ENCODE results near the gene ANKRD52. TPM values are rescaled to one million over a fixed set of nuclear protein-coding genes. Genes with fewer than 3 reads are reported as not detected.

ANKRD52 gene
- total and polyA plus RNA-seq, 2 of the 8 experiments (the other 6 are each of a cell fraction or from before 2014, with no cell fraction given), result 14.0 to 36.3 TPM

DNA sequence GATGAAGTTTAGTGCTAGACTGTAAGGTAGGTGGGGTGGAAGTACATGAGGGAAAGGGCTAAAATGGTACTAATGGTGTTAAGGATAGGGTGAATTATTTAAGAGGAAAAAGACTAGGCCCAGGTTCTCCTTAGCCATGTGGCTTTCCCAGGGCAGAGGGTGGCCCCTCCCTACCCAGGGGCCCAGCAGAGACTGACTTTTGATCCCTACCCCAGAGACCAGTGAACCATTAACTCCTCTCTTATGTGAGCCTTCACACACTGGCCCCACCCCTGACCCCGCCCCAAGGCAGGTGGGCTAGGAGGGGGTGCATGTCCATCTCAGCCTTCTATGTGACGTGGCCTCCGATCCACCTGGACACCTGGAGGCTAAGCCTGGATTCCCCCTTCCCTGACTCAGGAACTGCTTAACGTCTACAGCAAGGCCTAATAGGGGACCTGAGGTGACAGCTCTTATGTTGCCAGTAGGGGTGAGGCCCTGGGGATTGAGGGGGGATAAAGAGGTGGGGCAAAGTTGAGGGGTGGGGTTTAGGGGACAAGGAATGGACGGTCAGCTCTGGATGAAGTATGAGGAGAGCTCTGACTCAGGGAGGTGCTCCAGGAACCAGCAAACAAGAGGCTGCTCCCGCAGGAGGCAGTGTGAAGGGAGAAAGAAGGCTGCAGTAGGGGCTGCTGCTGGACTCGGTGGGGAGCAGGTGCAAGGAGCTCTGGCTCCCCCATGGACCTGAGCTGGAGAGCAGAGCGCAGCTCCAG, 27.6 kb downstream of the ANKRD52 start:
- H3K9ac ChIP-seq (replicated peaks in 1 of 4; ENCODE audit: extremely low read depth in 1 of 4, low read depth in 3 of 4, low read length in 3 of 4), result no peak overlapping the region
- no peaks in the 10 kb centered on the region for H3K27me3 ChIP-seq (replicated peaks in 1 of 4; ENCODE audit: control insufficient read depth in 3 of 4, extremely low read depth in 1 of 4, insufficient read depth in 3 of 4, low read length in 3 of 4)
- H3K4me1 ChIP-seq (replicated peaks in 1 of 4; ENCODE audit: control insufficient read depth in 3 of 4, insufficient read depth in 4 of 4, low read length in 3 of 4), result peaks cover 0 to 6% (median 0%) of the 10 kb centered on the region in 4 experiments; a peak in 3 of 7 replicates
- no peak overlapping the region for H3K56ac ChIP-seq (replicated peaks; ENCODE audit: insufficient read length, low read depth, low read length)
- H2BK120ac ChIP-seq (replicated peaks; ENCODE audit: low read depth, low read length), result no peak overlapping the region
- H2AFZ ChIP-seq (ENCODE audit: low read length), result no peak overlapping the region
- no peak overlapping the region for H3K4me2 ChIP-seq (ENCODE audit: insufficient read depth in 1 of 2, low read depth in 2 of 2, low read length in 2 of 2)
- H3K4ac ChIP-seq (replicated peaks; ENCODE audit: insufficient read length, low read depth, low read length), result no peak overlapping the region
- peaks cover 0 to 4% (median 1%) of the 10 kb centered on the region in 4 experiments; a peak in 1 of 8 replicates for H3K36me3 ChIP-seq (ENCODE audit: control insufficient read depth in 2 of 4, insufficient read depth in 4 of 4, low read length in 3 of 4)
- H3K4me3 ChIP-seq (ENCODE audit: extremely low read depth in 1 of 4, insufficient read depth in 2 of 4, low read depth in 3 of 4, low read length in 4 of 4), result no peak overlapping the region
- no peak overlapping the region for H3K14ac ChIP-seq (ENCODE audit: insufficient read length)
- H3K23me2 ChIP-seq (ENCODE audit: low read depth, low read length), result no peaks in the 10 kb centered on the region
- H3K27ac ChIP-seq (ENCODE audit: low read depth, low read length), result no peak overlapping the region
- peak overlapping the region; percentile 76; the same call in 1 of the 2 replicates for H4K8ac ChIP-seq (ENCODE audit: extremely low read depth, insufficient read depth, low read length)
- CTCF ChIA-PET (ENCODE audit: partially characterized antibody), result interaction anchor here (0.9 to 10.5 kb wide), 12 partner anchors 8 to 230 kb away, joined by 3 to 72 read pairs (median 4); partner anchors contain the start of genes ANKRD52, COQ10A, RNF41 and SMARCC2
- 79% methylated on average over 8 of the region's 8 CpGs; no CpG with 5 or more reads in 1 of the 2 experiments for WGBS, 2 experiments (ENCODE audit: extremely low coverage in 1 of 2, insufficient coverage in 1 of 2, insufficient read length in 1 of 2, insufficient replicate concordance in 2 of 2, low coverage in 1 of 2, low lambda C conversion rate in 2 of 2, missing lambda C conversion rate in 1 of 2)
- no peak overlapping the region for H4K91ac ChIP-seq (replicated peaks; ENCODE audit: insufficient read length, low read length)
- H2BK15ac ChIP-seq (ENCODE audit: low read length), result no peak overlapping the region
- H2AK5ac ChIP-seq (ENCODE audit: low read depth, low read length), result 0 out of 2 replicates have a peak overlapping the region, but pooled peaks have one; percentile 24
- no peak overlapping the region for H3K23ac ChIP-seq (ENCODE audit: insufficient read length)
- H3K9me3 ChIP-seq (ENCODE audit: insufficient read depth in 2 of 2, low read depth in 1 of 2, low read length in 1 of 2), result no peaks in the 10 kb centered on the region
- H3K79me1 ChIP-seq (ENCODE audit: low read depth, low read length), result peaks cover 2% of the 10 kb centered on the region; the same call in 1 of the 2 replicates
- no peaks in the 10 kb centered on the region for H4K20me1 ChIP-seq (replicated peaks in 1 of 2; ENCODE audit: control insufficient read depth in 1 of 2, insufficient read depth in 2 of 2, low read length in 2 of 2)
- POLR2A ChIA-PET (ENCODE audit: partially characterized antibody), result interaction anchor here (0.6 to 8.6 kb wide), 14 partner anchors 9 to 182 kb away, joined by 3 to 65 read pairs (median 4); partner anchors contain the start of genes ANKRD52, CS, MYL6 and RNF41
- H3K18ac ChIP-seq (ENCODE audit: extremely low read depth, low read length), result no peak overlapping the region
- DNase-seq (ENCODE audit: low read depth in 1 of 2, low spot score in 2 of 2) (no peak), FAIRE-seq (no peak)
- H2BK12ac ChIP-seq (ENCODE audit: low read depth, low read length), result no peak overlapping the region
- H2BK20ac ChIP-seq (ENCODE audit: low read length), result no peak overlapping the region
- H2BK5ac ChIP-seq (ENCODE audit: low read depth, low read length), result no peak overlapping the region
- no peak overlapping the region for H4K5ac ChIP-seq (ENCODE audit: insufficient read length, low read depth, low read length)
- H3K79me2 ChIP-seq (ENCODE audit: control insufficient read depth in 1 of 2, insufficient read depth in 2 of 2, low read length in 2 of 2), result no peaks in the 10 kb centered on the region
- TF ChIP-seq TAF7 (optimal IDR thresholded peaks at IDR 0.05; ENCODE audit: borderline replicate concordance, low read depth, low read length) (no peak), SIRT6 (IDR thresholded peaks at IDR 0.05; ENCODE audit: low read length) (no peak), HDAC2 (IDR thresholded peaks at IDR 0.05; ENCODE audit: borderline replicate concordance in 1 of 2, low read depth in 2 of 2, low read length in 2 of 2) (no peak), RFX5 (IDR thresholded peaks at IDR 0.05; ENCODE audit: borderline replicate concordance, low read depth, low read length) (no peak), POLR2A (IDR thresholded peaks at IDR 0.05; ENCODE audit: control extremely low read depth in 1 of 2, low read depth in 2 of 2, low read length in 2 of 2) (no peak), KDM1A (IDR thresholded peaks at IDR 0.05; ENCODE audit: borderline replicate concordance, low read length) (no peak), TAF1 (IDR thresholded peaks at IDR 0.05; ENCODE audit: low read depth, low read length) (no peak), FOSL1 (IDR thresholded peaks at IDR 0.05; ENCODE audit: insufficient read depth, low read depth, low read length) (no peak), JUN (IDR thresholded peaks at IDR 0.05; ENCODE audit: low read depth, low read length) (no peak)
- TF ChIP-seq, protein P1, sequence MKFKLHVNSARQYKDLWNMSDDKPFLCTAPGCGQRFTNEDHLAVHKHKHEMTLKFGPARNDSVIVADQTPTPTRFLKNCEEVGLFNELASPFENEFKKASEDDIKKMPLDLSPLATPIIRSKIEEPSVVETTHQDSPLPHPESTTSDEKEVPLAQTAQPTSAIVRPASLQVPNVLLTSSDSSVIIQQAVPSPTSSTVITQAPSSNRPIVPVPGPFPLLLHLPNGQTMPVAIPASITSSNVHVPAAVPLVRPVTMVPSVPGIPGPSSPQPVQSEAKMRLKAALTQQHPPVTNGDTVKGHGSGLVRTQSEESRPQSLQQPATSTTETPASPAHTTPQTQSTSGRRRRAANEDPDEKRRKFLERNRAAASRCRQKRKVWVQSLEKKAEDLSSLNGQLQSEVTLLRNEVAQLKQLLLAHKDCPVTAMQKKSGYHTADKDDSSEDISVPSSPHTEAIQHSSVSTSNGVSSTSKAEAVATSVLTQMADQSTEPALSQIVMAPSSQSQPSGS (IDR thresholded peaks at IDR 0.05; ENCODE audit: low read length), result no peak

Measured in H1 (cell line).